ENCODE data around the gene ATP8A2. TPM values are rescaled to one million over a fixed set of nuclear protein-coding genes. Genes with fewer than 3 reads are reported as not detected.

Gene ATP8A2
- total RNA-seq, 1 experiment from 2014 or later = 0.26 TPM

DNA sequence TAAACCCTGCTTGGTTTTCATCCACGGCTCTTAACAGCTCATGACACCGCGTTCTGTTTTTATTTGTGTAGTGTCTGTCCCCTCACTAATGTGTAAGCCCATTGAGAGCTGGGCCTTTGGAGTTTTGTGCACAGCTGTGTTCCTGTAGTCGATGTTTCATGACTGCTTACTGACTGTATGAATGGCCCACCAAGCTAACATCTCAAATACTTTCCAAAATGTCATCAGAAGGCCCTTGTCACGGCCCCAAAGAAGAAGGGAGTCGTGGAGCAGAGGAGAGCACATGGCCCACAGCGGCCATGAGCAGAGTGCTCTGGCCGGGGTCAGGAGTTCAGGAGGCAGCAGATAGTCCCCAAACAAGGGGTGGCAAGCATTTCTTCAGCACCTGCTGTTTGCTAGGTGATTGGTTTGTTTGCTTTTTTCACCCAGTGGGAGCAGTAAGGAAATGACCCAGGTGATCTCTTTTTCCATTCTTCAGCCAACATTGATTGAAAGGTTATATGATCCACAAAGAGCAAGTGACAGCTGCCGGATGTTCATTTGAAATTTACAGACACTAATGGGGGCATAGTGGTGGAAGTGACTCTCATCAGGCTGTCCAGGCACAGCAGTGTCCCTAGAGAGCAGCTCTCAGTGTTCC lies 315.2 kb downstream of the ATP8A2 start:
- Mint-ChIP-seq H3K4me3 (ENCODE audit: unreplicated experiment) (no peak overlapping the region), H3K27me3 (ENCODE audit: insufficient read depth, unreplicated experiment) (no peaks in the 10 kb centered on the region), H3K4me1 (ENCODE audit: insufficient read depth, unreplicated experiment) (peaks cover 5% of the 10 kb centered on the region), H3K36me3 (ENCODE audit: insufficient read depth, unreplicated experiment) (no peaks in the 10 kb centered on the region), H3K9me3 (ENCODE audit: unreplicated experiment) (no peaks in the 10 kb centered on the region), H3K27ac (ENCODE audit: low read depth, unreplicated experiment) (no peak overlapping the region)
- intact Hi-C loops (cut with micrococcal nuclease) = no loop called here
- POLR2A ChIA-PET = interaction anchor here (0.6 to 0.7 kb wide), 2 partner anchors 43 to 151 kb away, joined by 3 read pairs; no protein-coding TSS in a partner anchor
- DNase-seq (ENCODE audit: unreplicated experiment) = no peak
- TF ChIP-seq, protein P1, sequence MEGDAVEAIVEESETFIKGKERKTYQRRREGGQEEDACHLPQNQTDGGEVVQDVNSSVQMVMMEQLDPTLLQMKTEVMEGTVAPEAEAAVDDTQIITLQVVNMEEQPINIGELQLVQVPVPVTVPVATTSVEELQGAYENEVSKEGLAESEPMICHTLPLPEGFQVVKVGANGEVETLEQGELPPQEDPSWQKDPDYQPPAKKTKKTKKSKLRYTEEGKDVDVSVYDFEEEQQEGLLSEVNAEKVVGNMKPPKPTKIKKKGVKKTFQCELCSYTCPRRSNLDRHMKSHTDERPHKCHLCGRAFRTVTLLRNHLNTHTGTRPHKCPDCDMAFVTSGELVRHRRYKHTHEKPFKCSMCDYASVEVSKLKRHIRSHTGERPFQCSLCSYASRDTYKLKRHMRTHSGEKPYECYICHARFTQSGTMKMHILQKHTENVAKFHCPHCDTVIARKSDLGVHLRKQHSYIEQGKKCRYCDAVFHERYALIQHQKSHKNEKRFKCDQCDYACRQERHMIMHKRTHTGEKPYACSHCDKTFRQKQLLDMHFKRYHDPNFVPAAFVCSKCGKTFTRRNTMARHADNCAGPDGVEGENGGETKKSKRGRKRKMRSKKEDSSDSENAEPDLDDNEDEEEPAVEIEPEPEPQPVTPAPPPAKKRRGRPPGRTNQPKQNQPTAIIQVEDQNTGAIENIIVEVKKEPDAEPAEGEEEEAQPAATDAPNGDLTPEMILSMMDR (IDR thresholded peaks at IDR 0.05; ENCODE audit: unreplicated experiment) = no peak
- no TSS peak for BruUV-seq (replicated peaks)
- CTCF ChIA-PET = interaction anchor here (0.6 to 0.9 kb wide), 2 partner anchors 13 to 126 kb away, joined by 3 to 5 read pairs; no protein-coding TSS in a partner anchor

GRCh38 chr13:25687471-25688225 lies 315.9 kb downstream of the ATP8A2 start:
- TF ChIP-seq, protein P1 (IDR thresholded peaks at IDR 0.05; ENCODE audit: unreplicated experiment) = no peak
- Mint-ChIP-seq H3K27me3 (ENCODE audit: insufficient read depth, unreplicated experiment) (no peaks in the 10 kb centered on the region), H3K9me3 (ENCODE audit: unreplicated experiment) (no peaks in the 10 kb centered on the region), H3K27ac (ENCODE audit: low read depth, unreplicated experiment) (no peak overlapping the region), H3K4me3 (ENCODE audit: unreplicated experiment) (no peak overlapping the region), H3K36me3 (ENCODE audit: insufficient read depth, unreplicated experiment) (no peaks in the 10 kb centered on the region), H3K4me1 (ENCODE audit: insufficient read depth, unreplicated experiment) (peaks cover 5% of the 10 kb centered on the region)
- no TSS peak for BruUV-seq (replicated peaks)
- intact Hi-C loops (cut with micrococcal nuclease) = no loop called here
- POLR2A ChIA-PET = no interaction called here
- CTCF ChIA-PET = interaction anchor here (0.6 kb wide), 1 partner anchor 127 kb away, joined by 5 read pairs; no protein-coding TSS in a partner anchor
- no peak for DNase-seq (ENCODE audit: unreplicated experiment)

GRCh38 chr13:25688536-25688935 lies 316.8 kb downstream of the ATP8A2 start:
- H3K4me3 Mint-ChIP-seq (ENCODE audit: unreplicated experiment) = no peak overlapping the region
- intact Hi-C loops (cut with micrococcal nuclease) = no loop called here
- H3K27ac Mint-ChIP-seq (ENCODE audit: low read depth, unreplicated experiment) = no peak overlapping the region
- H3K4me1 Mint-ChIP-seq (ENCODE audit: insufficient read depth, unreplicated experiment) = peaks cover 5% of the 10 kb centered on the region
- no peak for DNase-seq (ENCODE audit: unreplicated experiment)
- H3K27me3 Mint-ChIP-seq (ENCODE audit: insufficient read depth, unreplicated experiment) = no peaks in the 10 kb centered on the region
- POLR2A ChIA-PET = no interaction called here
- CTCF ChIA-PET = no interaction called here
- peaks cover 6% of the 10 kb centered on the region for H3K9me3 Mint-ChIP-seq (ENCODE audit: unreplicated experiment)
- TF ChIP-seq, protein P1 (IDR thresholded peaks at IDR 0.05; ENCODE audit: unreplicated experiment) = no peak
- no peaks in the 10 kb centered on the region for H3K36me3 Mint-ChIP-seq (ENCODE audit: insufficient read depth, unreplicated experiment)
- no TSS peak for BruUV-seq (replicated peaks)

DNA sequence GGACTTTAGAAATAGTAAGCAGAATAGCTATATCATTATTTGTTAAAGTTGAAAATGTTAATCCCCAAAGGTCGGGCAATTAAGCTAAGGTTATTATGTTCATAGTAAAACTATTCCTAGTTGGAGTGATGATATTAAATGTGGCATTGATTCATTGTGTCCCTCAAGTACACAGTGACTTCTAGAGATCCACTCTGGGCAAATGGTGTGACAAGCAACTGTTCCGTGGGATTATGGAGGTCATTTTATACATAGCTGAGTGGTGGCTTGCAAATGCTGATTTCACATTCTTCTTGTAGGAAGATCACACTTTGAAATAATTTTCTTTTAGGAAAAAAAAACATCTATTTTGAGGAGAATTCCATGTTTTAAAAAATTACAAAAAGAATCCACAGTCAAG lies 317.8 kb downstream of the ATP8A2 start:
- Mint-ChIP-seq H3K36me3 (ENCODE audit: insufficient read depth, unreplicated experiment) (no peaks in the 10 kb centered on the region), H3K4me1 (ENCODE audit: insufficient read depth, unreplicated experiment) (peaks cover 5% of the 10 kb centered on the region), H3K27me3 (ENCODE audit: insufficient read depth, unreplicated experiment) (no peaks in the 10 kb centered on the region), H3K4me3 (ENCODE audit: unreplicated experiment) (no peak overlapping the region), H3K27ac (ENCODE audit: low read depth, unreplicated experiment) (no peak overlapping the region), H3K9me3 (ENCODE audit: unreplicated experiment) (peaks cover 6% of the 10 kb centered on the region)
- intact Hi-C loops (cut with micrococcal nuclease) = no loop called here
- ChIA-PET CTCF (no interaction called here), POLR2A (interaction anchor here (0.6 kb wide), 1 partner anchor 121 kb away, joined by 3 read pairs; no protein-coding TSS in a partner anchor)
- no peak for DNase-seq (ENCODE audit: unreplicated experiment)
- TF ChIP-seq, protein P1 (IDR thresholded peaks at IDR 0.05; ENCODE audit: unreplicated experiment) = no peak
- BruUV-seq (replicated peaks) = no TSS peak

Measured in MCF 10A (cell line).